ENCODE measurements around the gene TMEM117. TPM values are rescaled to one million over a fixed set of nuclear protein-coding genes. Genes with fewer than 3 reads are reported as not detected.

TMEM117 gene
- total RNA-seq, 1 donor from 2014 or later, result 9.9 TPM

GRCh38 chr12:44357494-44357893, 521.6 kb downstream of the TMEM117 start:
- H3K4me1 ChIP-seq (ENCODE audit: control insufficient read depth in 3 of 3, insufficient read depth in 3 of 3, low read length in 3 of 3), result no peaks in the 10 kb centered on the region
- H3K36me3 ChIP-seq (ENCODE audit: control insufficient read depth in 3 of 3, insufficient read depth in 3 of 3, low read length in 3 of 3), result no peaks in the 10 kb centered on the region
- no peaks in the 10 kb centered on the region for H3K9me3 ChIP-seq (ENCODE audit: control insufficient read depth in 3 of 3, low read length in 3 of 3)
- H3K4me3 ChIP-seq (ENCODE audit: low read length in 3 of 3), result no peak overlapping the region
- no peak overlapping the region for H3K27ac ChIP-seq (ENCODE audit: low read depth, low read length)
- no peak overlapping the region for H3K9ac ChIP-seq (ENCODE audit: low read depth in 1 of 3, low read length in 3 of 3)
- H3K27me3 ChIP-seq (ENCODE audit: control insufficient read depth in 3 of 3, insufficient read depth in 3 of 3, low read length in 3 of 3), result no peaks in the 10 kb centered on the region

DNA sequence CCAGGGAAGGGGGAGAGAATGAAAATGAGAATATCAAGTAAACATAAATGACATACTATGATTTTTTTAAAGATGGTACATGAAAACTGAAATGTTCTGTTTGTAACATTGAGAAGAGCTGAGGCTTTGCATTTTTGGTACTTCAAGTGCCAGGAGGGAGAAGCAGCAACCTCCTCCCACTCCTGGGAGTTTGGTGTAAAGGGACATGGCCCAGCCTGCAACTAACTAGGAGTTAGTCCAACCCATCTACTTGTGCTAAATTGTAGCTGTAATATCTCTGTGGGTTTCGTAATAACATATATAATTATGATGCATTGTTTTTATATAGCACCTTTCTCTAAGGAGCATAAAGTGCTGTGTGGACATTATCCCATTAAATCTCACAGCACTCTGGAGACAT, 522.8 kb downstream of the TMEM117 start:
- Histone ChIP-seq H3K27ac (ENCODE audit: low read depth, low read length) (no peak overlapping the region), H3K9ac (ENCODE audit: low read depth in 1 of 3, low read length in 3 of 3) (no peak overlapping the region), H3K36me3 (ENCODE audit: control insufficient read depth in 3 of 3, insufficient read depth in 3 of 3, low read length in 3 of 3) (no peaks in the 10 kb centered on the region), H3K27me3 (ENCODE audit: control insufficient read depth in 3 of 3, insufficient read depth in 3 of 3, low read length in 3 of 3) (no peaks in the 10 kb centered on the region), H3K4me3 (ENCODE audit: low read length in 3 of 3) (no peak overlapping the region), H3K4me1 (ENCODE audit: control insufficient read depth in 3 of 3, insufficient read depth in 3 of 3, low read length in 3 of 3) (no peaks in the 10 kb centered on the region), H3K9me3 (ENCODE audit: control insufficient read depth in 3 of 3, low read length in 3 of 3) (no peaks in the 10 kb centered on the region)

- no peak overlapping the region for H3K9ac ChIP-seq (ENCODE audit: low read depth in 1 of 3, low read length in 3 of 3)
- H3K27me3 ChIP-seq (ENCODE audit: control insufficient read depth in 3 of 3, insufficient read depth in 3 of 3, low read length in 3 of 3), result no peaks in the 10 kb centered on the region
- H3K4me1 ChIP-seq (ENCODE audit: control insufficient read depth in 3 of 3, insufficient read depth in 3 of 3, low read length in 3 of 3), result no peaks in the 10 kb centered on the region
- H3K9me3 ChIP-seq (ENCODE audit: control insufficient read depth in 3 of 3, low read length in 3 of 3), result no peaks in the 10 kb centered on the region
- H3K36me3 ChIP-seq (ENCODE audit: control insufficient read depth in 3 of 3, insufficient read depth in 3 of 3, low read length in 3 of 3), result no peaks in the 10 kb centered on the region
- H3K27ac ChIP-seq (ENCODE audit: low read depth, low read length), result no peak overlapping the region
- H3K4me3 ChIP-seq (ENCODE audit: low read length in 3 of 3), result no peak overlapping the region
Measured at GRCh38 chr12:44362947-44363346, 527.1 kb downstream of the TMEM117 start.

DNA sequence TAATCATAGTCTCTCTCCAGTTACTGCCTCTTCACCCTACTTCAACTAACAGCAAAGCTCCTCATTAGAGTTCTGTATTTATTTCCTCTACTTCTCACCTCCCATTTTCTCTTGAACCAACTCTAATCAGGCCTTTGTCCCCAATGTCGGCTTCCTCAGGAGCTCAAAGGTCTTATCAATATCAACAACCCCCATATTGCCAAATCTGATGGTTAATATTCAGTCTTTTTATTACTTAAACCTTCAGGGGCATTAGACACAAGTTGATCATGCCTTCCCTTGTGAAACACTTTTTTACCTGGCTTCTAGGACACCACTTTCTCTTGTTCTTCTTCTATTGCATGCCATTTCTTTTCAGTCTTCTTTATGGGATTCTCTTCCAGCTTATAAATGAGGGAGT, 531.3 kb downstream of the TMEM117 start:
- Histone ChIP-seq H3K27me3 (ENCODE audit: control insufficient read depth in 3 of 3, insufficient read depth in 3 of 3, low read length in 3 of 3) (no peaks in the 10 kb centered on the region), H3K27ac (ENCODE audit: low read depth, low read length) (no peak overlapping the region), H3K9ac (ENCODE audit: low read depth in 1 of 3, low read length in 3 of 3) (no peak overlapping the region), H3K4me3 (ENCODE audit: low read length in 3 of 3) (no peak overlapping the region), H3K9me3 (ENCODE audit: control insufficient read depth in 3 of 3, low read length in 3 of 3) (no peaks in the 10 kb centered on the region), H3K4me1 (ENCODE audit: control insufficient read depth in 3 of 3, insufficient read depth in 3 of 3, low read length in 3 of 3) (no peaks in the 10 kb centered on the region), H3K36me3 (ENCODE audit: control insufficient read depth in 3 of 3, insufficient read depth in 3 of 3, low read length in 3 of 3) (no peaks in the 10 kb centered on the region)

GRCh38 chr12:44367916-44368315, 532.0 kb downstream of the TMEM117 start:
- no peak overlapping the region for H3K9ac ChIP-seq (ENCODE audit: low read depth in 1 of 3, low read length in 3 of 3)
- no peaks in the 10 kb centered on the region for H3K4me1 ChIP-seq (ENCODE audit: control insufficient read depth in 3 of 3, insufficient read depth in 3 of 3, low read length in 3 of 3)
- no peak overlapping the region for H3K27ac ChIP-seq (ENCODE audit: low read depth, low read length)
- H3K27me3 ChIP-seq (ENCODE audit: control insufficient read depth in 3 of 3, insufficient read depth in 3 of 3, low read length in 3 of 3), result no peaks in the 10 kb centered on the region
- H3K36me3 ChIP-seq (ENCODE audit: control insufficient read depth in 3 of 3, insufficient read depth in 3 of 3, low read length in 3 of 3), result no peaks in the 10 kb centered on the region
- no peak overlapping the region for H3K4me3 ChIP-seq (ENCODE audit: low read length in 3 of 3)
- H3K9me3 ChIP-seq (ENCODE audit: control insufficient read depth in 3 of 3, low read length in 3 of 3), result no peaks in the 10 kb centered on the region

- Histone ChIP-seq H3K4me3 (ENCODE audit: low read length in 3 of 3) (no peak overlapping the region), H3K9ac (ENCODE audit: low read depth in 1 of 3, low read length in 3 of 3) (no peak overlapping the region), H3K36me3 (ENCODE audit: control insufficient read depth in 3 of 3, insufficient read depth in 3 of 3, low read length in 3 of 3) (no peaks in the 10 kb centered on the region), H3K4me1 (ENCODE audit: control insufficient read depth in 3 of 3, insufficient read depth in 3 of 3, low read length in 3 of 3) (no peaks in the 10 kb centered on the region), H3K27me3 (ENCODE audit: control insufficient read depth in 3 of 3, insufficient read depth in 3 of 3, low read length in 3 of 3) (no peaks in the 10 kb centered on the region), H3K27ac (ENCODE audit: low read depth, low read length) (no peak overlapping the region), H3K9me3 (ENCODE audit: control insufficient read depth in 3 of 3, low read length in 3 of 3) (no peaks in the 10 kb centered on the region)
Measured at GRCh38 chr12:44369998-44370397, 534.1 kb downstream of the TMEM117 start.

- Histone ChIP-seq H3K4me1 (ENCODE audit: control insufficient read depth in 3 of 3, insufficient read depth in 3 of 3, low read length in 3 of 3) (no peaks in the 10 kb centered on the region), H3K9ac (ENCODE audit: low read depth in 1 of 3, low read length in 3 of 3) (no peak overlapping the region), H3K27me3 (ENCODE audit: control insufficient read depth in 3 of 3, insufficient read depth in 3 of 3, low read length in 3 of 3) (no peaks in the 10 kb centered on the region), H3K9me3 (ENCODE audit: control insufficient read depth in 3 of 3, low read length in 3 of 3) (no peaks in the 10 kb centered on the region), H3K27ac (ENCODE audit: low read depth, low read length) (no peak overlapping the region), H3K4me3 (ENCODE audit: low read length in 3 of 3) (no peak overlapping the region), H3K36me3 (ENCODE audit: control insufficient read depth in 3 of 3, insufficient read depth in 3 of 3, low read length in 3 of 3) (no peaks in the 10 kb centered on the region)
Measured at GRCh38 chr12:44370982-44371381, 535.1 kb downstream of the TMEM117 start.

- Histone ChIP-seq H3K4me3 (ENCODE audit: low read length in 3 of 3) (no peak overlapping the region), H3K9me3 (ENCODE audit: control insufficient read depth in 3 of 3, low read length in 3 of 3) (no peaks in the 10 kb centered on the region), H3K27me3 (ENCODE audit: control insufficient read depth in 3 of 3, insufficient read depth in 3 of 3, low read length in 3 of 3) (no peaks in the 10 kb centered on the region), H3K4me1 (ENCODE audit: control insufficient read depth in 3 of 3, insufficient read depth in 3 of 3, low read length in 3 of 3) (no peaks in the 10 kb centered on the region), H3K27ac (ENCODE audit: low read depth, low read length) (no peak overlapping the region), H3K36me3 (ENCODE audit: control insufficient read depth in 3 of 3, insufficient read depth in 3 of 3, low read length in 3 of 3) (no peaks in the 10 kb centered on the region), H3K9ac (ENCODE audit: low read depth in 1 of 3, low read length in 3 of 3) (no peak overlapping the region)
Measured at GRCh38 chr12:44372259-44372658, 536.4 kb downstream of the TMEM117 start.

DNA sequence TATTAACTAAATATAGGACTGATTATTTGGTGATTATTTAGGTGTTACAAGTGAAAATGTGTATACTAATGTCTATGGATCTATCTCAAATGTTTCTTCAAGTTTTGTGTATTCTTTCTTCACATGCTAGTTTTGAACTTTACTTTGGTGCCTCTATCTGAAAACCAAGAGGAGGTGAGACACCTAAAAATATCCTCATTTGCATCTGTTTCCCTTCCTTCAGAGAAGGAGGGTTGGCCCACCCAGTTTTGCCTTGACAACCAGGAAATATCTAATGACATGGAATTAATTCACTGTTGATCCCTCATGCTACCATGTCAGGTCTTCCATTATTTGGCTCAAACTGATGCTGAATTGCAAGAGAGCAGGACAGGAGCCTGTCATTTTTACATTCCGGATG, 539.8 kb downstream of the TMEM117 start:
- Histone ChIP-seq H3K4me1 (ENCODE audit: control insufficient read depth in 3 of 3, insufficient read depth in 3 of 3, low read length in 3 of 3) (peaks cover 4 to 5% (median 4%) of the 10 kb centered on the region in 3 donors), H3K9me3 (ENCODE audit: control insufficient read depth in 3 of 3, low read length in 3 of 3) (no peaks in the 10 kb centered on the region), H3K27me3 (ENCODE audit: control insufficient read depth in 3 of 3, insufficient read depth in 3 of 3, low read length in 3 of 3) (no peaks in the 10 kb centered on the region), H3K36me3 (ENCODE audit: control insufficient read depth in 3 of 3, insufficient read depth in 3 of 3, low read length in 3 of 3) (no peaks in the 10 kb centered on the region), H3K9ac (ENCODE audit: low read depth in 1 of 3, low read length in 3 of 3) (no peak overlapping the region), H3K27ac (ENCODE audit: low read depth, low read length) (no peak overlapping the region), H3K4me3 (ENCODE audit: low read length in 3 of 3) (no peak overlapping the region)

- Histone ChIP-seq H3K4me1 (ENCODE audit: control insufficient read depth in 3 of 3, insufficient read depth in 3 of 3, low read length in 3 of 3) (peaks cover 4 to 5% (median 4%) of the 10 kb centered on the region in 3 donors), H3K9me3 (ENCODE audit: control insufficient read depth in 3 of 3, low read length in 3 of 3) (no peaks in the 10 kb centered on the region), H3K27ac (ENCODE audit: low read depth, low read length) (no peak overlapping the region), H3K9ac (ENCODE audit: low read depth in 1 of 3, low read length in 3 of 3) (no peak overlapping the region), H3K27me3 (ENCODE audit: control insufficient read depth in 3 of 3, insufficient read depth in 3 of 3, low read length in 3 of 3) (no peaks in the 10 kb centered on the region), H3K4me3 (ENCODE audit: low read length in 3 of 3) (no peak overlapping the region), H3K36me3 (ENCODE audit: control insufficient read depth in 3 of 3, insufficient read depth in 3 of 3, low read length in 3 of 3) (no peaks in the 10 kb centered on the region)
Measured at GRCh38 chr12:44377443-44378187, 541.7 kb downstream of the TMEM117 start.

Data from skeletal muscle tissue (tissue), 4 donors.